GM23248 (cell line): ENCODE measurements around the gene KRTAP5-6. TPM values are rescaled to one million over a fixed set of nuclear protein-coding genes. Genes with fewer than 3 reads are reported as not detected.

ENCODE experiments used
- DNase-seq: peaks from one replicate; pipeline ENCODE4 v3.0.0-alpha.2; 2015
- H2AFZ ChIP-seq: fragments of 200-600 bp; sonication (generic); 2 replicates; pipeline ENCODE4 v1.6.1; 2016; ENCODE audit warnings: antibody characterized with exemption
- H3F3A ChIP-seq: fragments of 200-600 bp; sonication (generic); 2 replicates; pipeline ENCODE4 v1.6.1; 2016; ENCODE audit warnings: mild to moderate bottlenecking, antibody characterized with exemption, mixed run types; ENCODE audit not compliant: insufficient read depth
- H3K27ac ChIP-seq: fragments of 200-600 bp; sonication (generic); 2 replicates; pipeline ENCODE4 v1.5.1; 2016; ENCODE audit warnings: mild to moderate bottlenecking
- H3K27me3 ChIP-seq: fragments of 200-600 bp; sonication (generic); replicated peaks from 2 replicates; pipeline ENCODE4 v1.6.1; 2016; ENCODE audit warnings: mild to moderate bottlenecking; ENCODE audit not compliant: insufficient read depth
- H3K36me3 ChIP-seq: fragments of 200-600 bp; sonication (generic); 2 replicates; pipeline ENCODE4 v1.6.1; 2016; ENCODE audit warnings: low read depth, mild to moderate bottlenecking
- H3K4me1 ChIP-seq: fragments of 200-600 bp; sonication (generic); 2 replicates; pipeline ENCODE4 v1.6.1; 2016; ENCODE audit warnings: mild to moderate bottlenecking; ENCODE audit not compliant: insufficient read depth
- H3K4me2 ChIP-seq: fragments of 200-600 bp; sonication (generic); one replicate; pipeline ENCODE4 v1.6.1; 2016; ENCODE audit warnings: mild to moderate bottlenecking; ENCODE audit not compliant: unreplicated experiment
- H3K4me3 ChIP-seq: fragments of 200-600 bp; sonication (generic); 2 replicates; pipeline ENCODE4 v1.5.1; 2016; ENCODE audit warnings: mild to moderate bottlenecking
- H3K79me2 ChIP-seq: fragments of 200-600 bp; sonication (generic); 2 replicates; pipeline ENCODE4 v1.6.1; 2016; ENCODE audit warnings: mild to moderate bottlenecking; ENCODE audit not compliant: insufficient read depth
- H3K9ac ChIP-seq: fragments of 200-600 bp; sonication (generic); 2 replicates; pipeline ENCODE4 v1.6.1; 2016; ENCODE audit warnings: mild to moderate bottlenecking
- H3K9me2 ChIP-seq: fragments of 200-600 bp; sonication (generic); 2 replicates; pipeline ENCODE4 v1.6.1; 2016; ENCODE audit warnings: mixed run types, mild to moderate bottlenecking, moderate library complexity; ENCODE audit not compliant: insufficient read depth
- H3K9me3 ChIP-seq: fragments of 200-600 bp; sonication (generic); one replicate; pipeline ENCODE4 v1.6.1; 2017; ENCODE audit warnings: low read depth
- H4K20me1 ChIP-seq: fragments of 200-600 bp; sonication (generic); 2 replicates; pipeline ENCODE4 v1.6.0; 2016; ENCODE audit not compliant: insufficient read depth
- EZH2 ChIP-seq: fragments of 200-600 bp; sonication (generic); IDR thresholded peaks from 2 replicates; pipeline ENCODE4 v1.6.1; 2018; ENCODE audit warnings: antibody characterized with exemption, mild to moderate bottlenecking; ENCODE audit not compliant: insufficient read depth, poor library complexity, severe bottlenecking
- EZH2phosphoT487 ChIP-seq: fragments of 200-600 bp; sonication (generic); IDR thresholded peaks from 2 replicates; pipeline ENCODE4 v1.6.1; 2018; ENCODE audit warnings: antibody characterized with exemption, moderate library complexity, mild to moderate bottlenecking, low read depth; ENCODE audit not compliant: insufficient read depth
- WGBS, 2 experiments: methylation state at CpG; one replicate each; pipeline ENCODE4 v1.1.6; 2015 to 2017; ENCODE audit warnings: low lambda C conversion rate in 2 of 2, low coverage in 1 of 2; ENCODE audit errors: missing lambda C conversion rate in 2 of 2; 5-methylcytosine and 5-hydroxymethylcytosine counted together
- in situ Hi-C: fragments of 300-500 bp; cut with MboI; formaldehyde crosslinking; loops from 2 replicates; pipeline ENCODE4 v1.15.0; 2020
- polyA plus RNA-seq: library from polyadenylated mRNA; unstranded; fragments of >200 nt; fragmentation: Nextera tagmentation; extraction: Ambion mirVana; gene quantifications from 2 replicates; pipeline ENCODE4 v1.2.1, GENCODE V29; 2016
- total RNA-seq: library from RNA; depleted of rRNA; stranded (reverse); fragments of >200 nt; shearing (Covaris generic); gene quantifications from 2 replicates; pipeline ENCODE4 v1.2.3, GENCODE V29; 2014

Gene KRTAP5-6
- total and polyA plus RNA-seq, 2 experiments from 2014 or later, result not detected

- no peaks in the 10 kb centered on the region for H3K4me1 ChIP-seq
- no peak overlapping the region for H3K4me3 ChIP-seq
- in situ Hi-C loops, result no loop called here
- H3K4me2 ChIP-seq, result no peak overlapping the region
- H3K36me3 ChIP-seq, result no peaks in the 10 kb centered on the region
- no peak overlapping the region for H3K9ac ChIP-seq
- H3K27ac ChIP-seq, result no peak overlapping the region
- no peaks in the 10 kb centered on the region for H4K20me1 ChIP-seq
- no peaks in the 10 kb centered on the region for H3K79me2 ChIP-seq
- H3K27me3 ChIP-seq, result peaks cover 60% of the 10 kb centered on the region
- TF ChIP-seq EZH2phosphoT487 (no peak), EZH2 (no peak)
- H3F3A ChIP-seq, result no peaks in the 10 kb centered on the region
- H2AFZ ChIP-seq, result no peak overlapping the region
- DNase-seq, result no peak
- 42 to 44% methylated on average over 21 of the region's 21 CpGs for WGBS, 2 experiments
- no peaks in the 10 kb centered on the region for H3K9me2 ChIP-seq
- H3K9me3 ChIP-seq, result no peaks in the 10 kb centered on the region
Observed at GRCh38 chr11:1674173-1675131, 22.5 kb upstream of the KRTAP5-6 start.

DNA sequence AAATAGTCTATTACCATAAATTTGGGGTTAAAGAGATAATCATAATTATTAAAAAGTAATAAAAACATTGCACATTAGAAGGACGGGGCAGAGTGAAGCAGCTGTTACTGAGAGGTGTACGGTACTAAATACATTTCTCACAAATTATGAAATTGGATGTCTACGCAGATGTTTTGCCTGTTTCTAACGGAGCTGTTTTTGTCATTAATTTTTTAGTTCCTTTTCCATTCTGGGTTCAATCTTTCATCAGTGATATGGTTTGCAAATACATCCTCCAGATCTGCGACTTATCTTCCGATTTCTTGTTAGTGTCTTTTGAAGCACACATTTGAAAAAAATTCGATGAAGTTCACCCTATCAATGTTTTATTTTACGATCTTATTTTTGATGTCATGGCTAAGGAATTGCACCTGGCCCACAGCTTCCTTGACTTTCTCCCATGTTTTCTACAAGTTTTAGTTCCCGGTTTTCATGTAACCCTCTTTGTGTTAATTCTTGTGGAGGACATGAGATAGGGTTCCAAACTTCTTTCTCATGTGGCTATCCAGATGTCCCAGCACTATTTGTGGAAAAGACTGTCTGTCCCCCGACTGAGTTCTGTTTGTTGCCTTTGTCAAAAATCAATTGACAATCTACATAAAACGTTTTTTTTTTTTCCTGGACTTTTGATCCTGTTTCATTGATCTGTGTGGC is 21.3 kb upstream of the KRTAP5-6 start:
- Histone ChIP-seq H3K36me3 (no peaks in the 10 kb centered on the region), H3K9me2 (no peaks in the 10 kb centered on the region), H3K4me1 (no peaks in the 10 kb centered on the region), H3K27ac (no peak overlapping the region), H4K20me1 (no peaks in the 10 kb centered on the region), H3K4me2 (no peak overlapping the region), H3F3A (no peaks in the 10 kb centered on the region), H2AFZ (no peak overlapping the region), H3K4me3 (no peak overlapping the region), H3K9me3 (no peaks in the 10 kb centered on the region), H3K79me2 (no peaks in the 10 kb centered on the region), H3K9ac (no peak overlapping the region), H3K27me3 (peaks cover 57% of the 10 kb centered on the region)
- TF ChIP-seq EZH2, result no peak
- TF ChIP-seq EZH2phosphoT487, result no peak
- 41 to 46% methylated on average over 11 of the region's 11 CpGs for WGBS, 2 experiments
- in situ Hi-C loops, result no loop called here
- DNase-seq, result no peak

- in situ Hi-C loops, result no loop called here
- H2AFZ ChIP-seq, result no peak overlapping the region
- no peaks in the 10 kb centered on the region for H4K20me1 ChIP-seq
- DNase-seq, result no peak
- H3K9me2 ChIP-seq, result no peaks in the 10 kb centered on the region
- H3K36me3 ChIP-seq, result no peaks in the 10 kb centered on the region
- 69 to 72% methylated on average over 7 of the region's 7 CpGs for WGBS, 2 experiments
- H3K4me1 ChIP-seq, result no peaks in the 10 kb centered on the region
- H3K9me3 ChIP-seq, result no peaks in the 10 kb centered on the region
- no peak overlapping the region for H3K9ac ChIP-seq
- H3F3A ChIP-seq, result no peaks in the 10 kb centered on the region
- TF ChIP-seq EZH2 (no peak), EZH2phosphoT487 (no peak)
- H3K79me2 ChIP-seq, result no peaks in the 10 kb centered on the region
- no peak overlapping the region for H3K27ac ChIP-seq
- no peak overlapping the region for H3K4me3 ChIP-seq
- no peak overlapping the region for H3K4me2 ChIP-seq
- peaks cover 53% of the 10 kb centered on the region for H3K27me3 ChIP-seq
Observed at GRCh38 chr11:1676229-1676740, 20.7 kb upstream of the KRTAP5-6 start.

GRCh38 chr11:1679881-1680280 is 17.1 kb upstream of the KRTAP5-6 start:
- in situ Hi-C loops, result no loop called here
- Histone ChIP-seq H3F3A (no peaks in the 10 kb centered on the region), H3K79me2 (no peaks in the 10 kb centered on the region), H3K27me3 (peaks cover 25% of the 10 kb centered on the region), H3K27ac (no peak overlapping the region), H2AFZ (no peak overlapping the region), H3K9me3 (no peaks in the 10 kb centered on the region), H4K20me1 (no peaks in the 10 kb centered on the region), H3K9ac (no peak overlapping the region), H3K9me2 (no peaks in the 10 kb centered on the region), H3K4me2 (no peak overlapping the region), H3K4me3 (no peak overlapping the region), H3K4me1 (no peaks in the 10 kb centered on the region), H3K36me3 (no peaks in the 10 kb centered on the region)
- no peak for DNase-seq
- WGBS, 2 experiments, result 56 to 58% methylated on average over 10 of the region's 10 CpGs
- TF ChIP-seq EZH2phosphoT487 (no peak), EZH2 (no peak)
